Measurements from ENCODE around the gene HOXC10.

HOXC10 gene

DNA sequence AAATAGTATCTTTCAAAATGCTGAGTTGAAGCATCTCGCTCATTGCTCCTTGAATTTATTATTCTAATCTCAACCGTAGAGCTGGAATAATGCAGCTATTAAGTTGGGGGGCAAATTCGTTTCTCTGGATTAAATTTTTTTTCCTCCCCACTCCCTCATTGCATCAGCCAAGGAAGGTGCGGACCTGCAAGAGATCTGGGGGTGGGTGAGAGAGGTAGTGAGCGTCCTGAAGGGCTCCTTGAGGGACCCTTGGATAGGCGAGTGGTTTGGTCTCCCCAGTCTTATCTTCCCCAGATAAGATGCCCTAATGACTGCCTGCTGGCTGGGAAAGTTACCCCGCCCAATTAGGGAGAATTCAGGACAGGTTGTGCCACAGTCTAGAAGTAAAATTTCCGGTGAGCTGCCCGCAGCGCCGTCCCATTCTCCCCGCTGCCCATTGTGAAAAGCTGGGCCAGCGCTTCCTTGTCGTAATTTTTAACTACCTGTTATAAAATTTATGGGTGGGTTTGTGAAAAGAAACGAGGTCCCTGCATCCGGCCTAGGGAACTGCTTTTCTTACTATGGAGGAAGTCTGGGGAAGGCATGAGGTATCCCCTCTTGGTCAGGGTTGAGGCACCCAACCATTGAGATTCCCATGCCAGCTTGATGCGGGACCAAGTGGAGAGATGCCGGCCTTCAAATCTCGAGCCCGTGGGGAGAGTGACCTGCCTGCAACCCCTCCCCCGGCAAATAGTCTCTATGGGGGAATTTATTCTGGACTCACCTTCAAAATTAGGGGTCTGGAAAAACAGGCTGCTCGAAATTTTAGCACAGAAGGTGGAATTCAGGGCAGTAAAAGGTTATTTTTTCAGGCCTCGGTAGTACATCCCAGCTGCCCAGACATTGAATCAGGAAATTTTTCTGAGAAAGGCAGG lies 30.3 kb downstream of the HOXC10 start:
- no peak for DNase-seq (ENCODE audit: low read depth in 1 of 2, low spot score in 1 of 2)

DNA sequence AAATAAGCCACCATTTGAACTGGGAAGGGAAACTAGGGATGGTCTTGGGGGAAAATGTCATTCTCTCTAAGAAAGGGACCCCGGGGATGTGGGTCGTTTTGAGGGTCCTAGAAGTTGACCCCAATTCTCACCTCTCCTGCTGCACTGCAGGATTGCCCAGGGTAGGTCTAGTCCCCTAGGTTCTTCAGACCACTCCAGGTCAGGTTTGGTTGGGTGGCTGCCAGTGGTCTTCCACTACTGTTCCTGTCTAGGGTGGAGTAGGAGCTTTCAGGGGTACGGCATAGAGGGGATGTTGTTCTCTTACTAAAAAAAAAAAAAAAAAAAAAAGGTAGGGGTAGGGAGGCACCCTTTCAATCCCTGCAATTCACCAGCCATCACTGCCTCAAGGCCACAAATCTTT lies 31.1 kb downstream of the HOXC10 start:
- no peak for DNase-seq (ENCODE audit: low read depth in 1 of 2, low spot score in 1 of 2)

DNA sequence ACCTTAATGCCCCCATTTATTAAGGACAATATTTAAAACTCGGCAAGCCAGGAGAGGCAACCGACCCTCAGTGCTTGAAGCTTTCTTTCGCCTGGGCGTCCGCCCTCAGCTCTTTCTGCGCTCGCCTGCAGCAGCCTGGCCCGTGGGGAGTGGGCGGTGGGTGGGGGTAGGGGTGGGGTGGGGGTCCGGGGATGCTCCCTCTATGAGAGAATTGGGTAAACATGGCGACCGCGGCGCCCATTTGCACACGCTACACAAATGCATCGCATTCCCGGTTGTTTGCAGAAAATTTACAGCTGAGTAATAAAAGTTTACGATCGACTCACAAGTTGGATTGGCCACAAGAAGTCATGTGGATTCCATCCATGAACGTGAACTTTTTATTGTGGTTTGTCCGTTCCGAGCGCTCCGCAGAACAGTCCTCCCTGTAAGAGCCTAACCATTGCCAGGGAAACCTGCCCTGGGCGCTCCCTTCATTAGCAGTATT lies 31.6 kb downstream of the HOXC10 start:
- DNase-seq (ENCODE audit: low read depth in 1 of 2, low spot score in 1 of 2), result no peak

DNA sequence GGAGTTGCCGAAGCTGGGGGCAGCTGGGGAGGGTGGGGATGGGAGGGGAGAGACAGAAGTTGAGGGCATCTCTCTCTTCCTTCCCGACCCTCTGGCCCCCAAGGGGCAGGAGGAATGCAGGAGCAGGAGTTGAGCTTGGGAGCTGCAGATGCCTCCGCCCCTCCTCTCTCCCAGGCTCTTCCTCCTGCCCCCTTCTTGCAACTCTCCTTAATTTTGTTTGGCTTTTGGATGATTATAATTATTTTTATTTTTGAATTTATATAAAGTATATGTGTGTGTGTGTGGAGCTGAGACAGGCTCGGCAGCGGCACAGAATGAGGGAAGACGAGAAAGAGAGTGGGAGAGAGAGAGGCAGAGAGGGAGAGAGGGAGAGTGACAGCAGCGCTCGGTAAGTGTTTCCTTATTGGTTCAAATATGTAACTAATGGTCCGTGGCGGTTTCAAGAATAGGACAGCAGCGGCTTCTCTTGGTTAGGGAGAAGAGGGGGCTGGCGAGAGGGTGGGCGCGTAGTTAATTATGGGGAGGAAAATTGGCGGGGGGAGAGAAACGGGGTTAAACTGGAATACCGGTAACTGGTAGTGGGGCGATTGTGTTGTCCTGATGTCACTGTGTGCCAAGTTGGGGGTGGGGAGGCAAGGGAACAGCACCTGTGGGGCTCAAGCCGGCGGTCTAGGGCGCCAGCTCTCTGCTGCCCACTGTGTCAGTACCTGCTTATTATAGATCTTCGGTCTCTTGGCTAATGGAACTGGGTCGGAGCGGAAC lies 32.3 kb downstream of the HOXC10 start:
- DNase-seq (ENCODE audit: low read depth in 1 of 2, low spot score in 1 of 2), result no peak

DNA sequence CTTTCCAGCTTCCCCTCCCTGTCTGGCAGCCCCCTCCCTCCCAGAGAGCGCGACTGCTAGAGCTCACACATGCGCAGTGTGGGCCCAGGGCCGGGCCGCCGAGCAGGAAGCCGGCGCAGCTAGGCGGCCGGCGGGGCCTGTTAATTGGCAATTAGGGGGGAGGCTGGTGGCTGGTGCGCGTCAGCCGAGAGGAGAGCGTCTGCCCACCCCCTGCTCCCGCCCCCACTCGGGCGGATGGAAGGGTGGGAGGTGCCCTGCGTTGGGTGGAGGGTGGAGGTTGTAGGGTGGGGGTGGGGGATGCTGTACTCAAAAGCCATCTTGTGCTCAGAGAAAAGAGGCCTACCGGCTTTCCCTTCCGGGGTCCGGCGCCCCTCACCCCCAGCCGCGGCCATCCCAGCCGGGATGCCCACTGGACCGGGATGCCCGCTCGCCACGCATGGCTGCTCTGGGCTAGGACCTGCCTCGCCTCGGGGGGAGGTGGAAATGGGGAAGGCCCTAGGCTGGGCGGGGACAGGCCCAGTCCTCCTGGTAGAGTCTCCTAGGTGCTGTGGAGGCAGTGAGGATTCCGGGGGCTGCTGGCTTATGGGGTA lies 33.0 kb downstream of the HOXC10 start:
- DNase-seq (ENCODE audit: low read depth in 1 of 2, low spot score in 1 of 2), result peak in 1 of 2 donors; percentile 49

DNA sequence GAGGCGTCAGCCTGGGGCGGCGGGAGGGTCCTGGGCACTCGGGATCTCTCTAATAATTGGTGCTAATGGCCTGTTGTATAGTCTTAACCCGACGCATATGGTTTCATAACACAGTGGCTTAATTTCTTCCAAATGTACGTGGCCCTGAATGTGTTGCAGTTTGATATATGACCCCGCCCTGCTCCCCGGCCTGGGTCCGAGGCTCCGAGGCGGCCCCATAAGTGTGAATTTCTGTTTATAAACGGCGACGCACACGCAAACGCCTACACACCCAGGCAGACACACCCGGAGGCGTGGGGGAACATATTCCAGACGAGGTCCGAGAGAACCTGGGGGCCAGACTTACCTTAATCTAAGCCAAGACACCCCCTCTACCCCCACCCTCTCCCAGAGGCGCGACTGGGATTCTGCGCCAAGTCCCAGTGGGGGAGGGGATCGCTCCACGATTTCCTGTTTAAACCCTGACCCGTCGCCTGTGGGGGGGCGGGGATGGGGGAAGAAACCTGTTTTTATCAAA lies 33.6 kb downstream of the HOXC10 start:
- DNase-seq (ENCODE audit: low read depth in 1 of 2, low spot score in 1 of 2), result no peak

DNA sequence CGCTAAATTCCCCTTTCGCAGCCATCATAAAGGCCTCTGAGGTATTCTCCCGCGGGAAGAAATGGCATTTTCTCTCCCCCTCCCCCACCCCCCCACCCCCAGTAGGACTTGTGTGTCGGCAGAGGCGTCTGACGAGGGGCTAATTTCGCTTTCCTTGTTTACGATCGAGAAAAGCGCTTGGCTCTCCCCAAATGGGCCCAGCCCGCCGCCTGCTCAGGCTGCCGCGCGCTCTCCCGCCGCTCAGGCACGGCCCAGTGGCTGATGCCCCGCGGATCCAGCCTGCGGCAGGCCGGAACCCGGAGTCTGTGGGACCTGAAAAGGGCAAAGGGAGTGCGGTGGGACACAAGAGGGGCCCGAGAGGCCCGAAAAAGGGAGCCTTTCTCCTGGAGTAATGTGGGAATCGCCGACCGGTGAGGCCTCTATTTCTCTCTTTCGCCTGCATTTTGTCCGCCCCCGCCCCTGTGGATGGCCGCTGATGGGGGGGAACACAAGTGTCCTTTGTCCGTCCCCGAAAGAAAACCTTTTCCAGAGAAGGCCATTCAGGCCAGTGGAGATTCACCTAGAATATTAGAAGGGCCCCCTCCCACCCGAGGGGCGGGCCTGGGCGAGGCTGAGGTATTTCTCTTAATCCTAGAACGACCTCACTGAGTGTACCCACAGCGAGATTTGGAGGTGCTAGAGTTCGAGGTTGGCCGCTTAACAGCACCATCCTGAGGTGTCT lies 34.3 kb downstream of the HOXC10 start:
- no peak for DNase-seq (ENCODE audit: low read depth in 1 of 2, low spot score in 1 of 2)

DNA sequence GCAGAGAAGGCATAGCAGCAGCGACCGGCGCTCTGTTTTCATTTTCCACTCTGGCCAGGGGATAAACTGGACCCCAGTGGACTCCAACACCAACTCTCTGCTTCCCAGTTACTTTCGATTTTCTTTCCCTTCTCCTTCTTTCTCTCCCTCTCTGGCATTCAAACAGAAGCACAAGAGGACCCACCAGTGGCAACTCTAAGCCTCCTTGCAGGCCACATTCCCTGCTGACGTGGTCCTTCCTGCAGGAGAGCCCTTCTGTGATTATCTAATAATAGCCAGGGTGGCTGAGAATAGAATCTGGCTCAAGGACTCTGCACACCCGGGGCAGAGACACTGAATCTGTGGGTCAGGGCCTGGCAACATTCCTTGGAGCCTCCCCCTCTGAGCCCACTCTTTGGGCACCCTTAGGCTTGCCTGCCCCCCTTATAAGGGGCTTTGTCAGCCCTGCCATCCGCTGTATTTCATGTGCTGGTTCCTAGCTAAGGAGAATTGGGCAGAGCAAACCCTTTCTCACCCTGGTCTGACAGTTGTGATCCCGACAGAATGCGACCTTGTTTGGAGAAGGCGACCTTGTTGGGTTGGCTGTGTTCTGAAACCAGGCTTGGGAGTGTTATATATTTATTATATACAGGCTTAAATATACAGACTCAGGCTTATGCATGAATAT lies 35.1 kb downstream of the HOXC10 start:
- no peak for DNase-seq (ENCODE audit: low read depth in 1 of 2, low spot score in 1 of 2)

DNA sequence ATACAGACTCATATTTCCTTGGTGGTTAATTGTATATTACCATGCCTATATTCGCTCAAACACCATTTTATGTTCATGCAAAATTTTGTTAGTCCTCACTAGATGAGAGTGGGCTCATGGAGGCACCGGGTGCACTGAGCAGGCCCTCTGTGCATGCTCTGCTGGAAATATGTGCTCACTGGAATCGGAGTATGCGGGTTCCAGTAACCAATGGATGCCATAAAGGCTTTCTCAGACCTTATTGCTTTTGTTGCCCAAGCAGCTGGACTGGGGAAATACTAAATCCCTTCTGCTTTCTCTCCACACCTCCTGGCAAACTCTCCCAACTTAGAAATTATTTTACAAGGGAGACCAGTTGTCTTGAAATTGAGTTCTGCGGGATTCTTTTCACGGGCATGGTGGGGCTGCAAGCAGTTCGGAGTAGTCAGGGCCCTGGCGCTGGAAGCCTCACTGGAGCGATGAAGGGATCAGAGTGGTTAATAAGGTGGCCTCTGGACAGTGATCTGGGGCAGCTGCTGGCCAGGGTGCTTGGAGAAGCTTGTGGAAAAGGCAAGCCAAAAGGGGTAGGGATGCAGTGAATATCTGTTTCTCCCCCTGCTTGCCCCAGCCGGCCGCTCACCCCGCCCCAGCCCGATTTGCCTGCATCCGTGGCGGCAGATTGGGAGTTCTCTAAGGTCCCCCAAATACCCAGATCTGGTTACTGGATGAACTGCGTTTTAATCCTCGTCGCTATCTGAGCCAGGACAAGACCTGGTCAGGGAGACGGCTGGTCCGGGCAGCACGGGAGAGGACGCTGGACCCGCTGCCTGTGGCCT lies 35.9 kb downstream of the HOXC10 start:
- DNase-seq (ENCODE audit: low read depth in 1 of 2, low spot score in 1 of 2), result no peak

DNA sequence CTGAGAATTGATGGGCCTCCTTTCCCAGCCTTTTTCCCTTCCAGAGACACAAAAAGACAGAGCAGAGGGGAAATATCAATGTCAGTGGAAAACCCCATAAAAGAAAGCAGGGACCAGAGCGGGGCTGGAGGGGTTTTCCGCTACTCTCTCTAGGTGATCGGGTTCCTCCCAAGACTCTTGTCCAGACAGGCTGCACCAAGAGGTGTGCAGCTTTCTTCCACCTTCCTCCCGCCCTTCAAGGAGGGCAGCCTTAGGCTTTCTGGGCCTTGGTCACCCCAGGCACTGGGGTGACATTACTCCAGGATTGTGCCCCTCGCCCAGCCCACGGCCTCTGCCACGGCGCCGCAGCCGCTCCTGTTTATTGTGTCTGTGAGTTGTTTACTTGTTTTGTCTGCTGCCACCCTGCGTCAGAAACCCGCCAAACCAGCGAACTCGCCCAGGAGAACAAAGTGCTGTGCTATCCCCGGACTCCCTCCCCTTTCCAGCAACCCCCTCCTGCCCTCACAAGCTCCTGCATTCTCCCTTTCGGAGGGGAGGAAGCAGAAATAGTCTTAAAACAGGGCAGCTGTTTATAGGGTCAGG lies 36.6 kb downstream of the HOXC10 start:
- DNase-seq (ENCODE audit: low read depth in 1 of 2, low spot score in 1 of 2), result no peak

DNA sequence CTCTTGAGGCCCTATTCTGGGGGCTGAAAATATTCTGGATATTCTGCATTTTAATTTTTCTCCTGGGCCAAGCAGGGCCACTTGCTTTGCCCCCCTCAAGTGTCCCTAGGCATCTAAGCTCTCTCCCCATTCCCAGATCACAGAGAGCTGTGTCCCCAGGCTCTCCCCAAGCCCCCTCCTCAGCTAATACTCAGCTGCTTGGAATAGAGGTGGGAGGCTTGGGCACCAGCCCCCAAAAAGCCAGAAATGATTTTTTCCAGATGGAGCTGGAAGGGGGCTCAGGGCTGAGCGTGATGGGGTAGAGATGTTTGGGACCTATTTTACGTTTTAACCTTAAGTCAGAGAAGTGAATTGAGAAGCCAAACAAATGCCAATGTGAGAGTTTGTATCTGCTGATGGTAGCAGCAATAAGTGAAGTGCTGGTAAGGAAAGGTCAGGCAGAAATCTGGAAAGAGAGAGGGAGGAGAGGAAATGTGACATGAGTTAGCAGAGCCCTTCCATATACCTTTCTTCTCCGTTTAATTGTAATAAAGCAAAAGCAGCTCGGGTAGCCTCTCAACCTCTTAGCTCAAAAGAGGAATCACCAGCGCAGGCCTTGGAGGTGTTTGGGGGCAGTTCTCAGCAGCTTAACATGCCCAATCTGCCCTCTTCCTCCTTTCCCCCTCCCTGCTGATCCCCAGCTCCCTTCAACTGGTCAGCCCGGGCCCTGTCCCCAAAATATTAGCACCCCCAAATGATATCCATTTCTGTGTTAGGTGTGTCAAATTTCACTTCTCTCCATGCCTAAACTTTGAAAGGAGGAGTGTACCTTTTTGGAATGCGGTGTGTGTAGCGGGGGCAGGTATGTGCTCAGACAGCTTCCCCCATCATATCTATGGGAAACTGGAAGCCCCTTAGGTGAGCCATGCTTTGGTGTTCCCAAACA lies 38.3 kb downstream of the HOXC10 start:
- DNase-seq (ENCODE audit: low read depth in 1 of 2, low spot score in 1 of 2), result no peak

DNA sequence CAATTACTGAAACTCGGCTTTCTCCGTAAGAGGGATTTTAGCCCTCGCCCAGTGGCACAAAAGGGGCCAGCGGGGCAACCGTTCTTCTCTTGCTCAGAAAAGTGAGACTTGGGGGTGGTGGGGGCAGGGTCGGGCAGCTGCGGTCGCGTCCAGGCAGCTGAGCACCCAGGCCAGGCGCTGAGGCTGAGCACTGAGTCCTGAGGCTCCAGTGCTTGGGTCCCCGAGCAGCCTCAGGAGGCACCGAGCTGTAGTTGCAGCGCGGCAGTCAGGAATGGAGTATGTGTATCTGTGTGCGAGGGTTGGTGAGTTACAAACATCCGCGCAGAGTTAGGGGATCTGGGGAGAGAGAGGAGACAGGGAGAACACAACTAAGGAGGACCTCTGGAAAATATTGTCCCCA lies 39.2 kb downstream of the HOXC10 start:
- no peak for DNase-seq (ENCODE audit: low read depth in 1 of 2, low spot score in 1 of 2)

DNA sequence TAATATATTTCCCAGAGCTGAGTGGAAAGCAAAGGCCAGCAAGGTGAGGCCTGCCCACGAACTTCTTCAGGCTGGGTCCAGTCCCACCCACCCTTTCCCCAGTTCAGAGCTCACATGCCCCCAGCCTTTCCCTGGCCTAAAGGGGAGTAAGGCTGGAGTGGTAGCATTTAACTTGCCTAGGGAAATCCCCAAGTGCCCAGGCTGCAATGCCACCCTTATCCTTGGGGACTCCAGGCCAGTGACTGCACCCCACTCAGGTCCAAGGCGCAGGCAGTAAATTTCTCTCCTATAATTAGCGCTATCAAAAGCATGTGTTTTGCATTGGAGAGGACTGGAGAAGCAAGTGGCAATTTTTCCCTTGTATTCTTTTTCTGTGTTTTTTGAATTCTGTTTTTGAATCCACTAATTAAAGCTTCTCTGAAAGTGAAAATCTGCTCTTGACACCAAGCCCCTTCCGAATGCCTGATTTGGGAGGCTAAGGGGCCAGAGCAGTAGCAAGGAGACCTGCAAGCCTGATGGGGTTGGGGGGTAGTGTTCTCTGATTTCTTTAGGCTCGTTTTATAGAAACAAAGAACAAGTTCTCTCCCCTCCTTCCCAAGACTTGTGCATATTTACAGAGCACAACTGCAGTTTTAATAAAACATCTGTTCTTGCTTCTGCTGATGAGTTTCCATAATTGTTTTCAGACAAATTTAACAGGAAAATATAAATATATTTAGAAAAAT lies 39.8 kb downstream of the HOXC10 start:
- DNase-seq (ENCODE audit: low read depth in 1 of 2, low spot score in 1 of 2), result no peak

DNA sequence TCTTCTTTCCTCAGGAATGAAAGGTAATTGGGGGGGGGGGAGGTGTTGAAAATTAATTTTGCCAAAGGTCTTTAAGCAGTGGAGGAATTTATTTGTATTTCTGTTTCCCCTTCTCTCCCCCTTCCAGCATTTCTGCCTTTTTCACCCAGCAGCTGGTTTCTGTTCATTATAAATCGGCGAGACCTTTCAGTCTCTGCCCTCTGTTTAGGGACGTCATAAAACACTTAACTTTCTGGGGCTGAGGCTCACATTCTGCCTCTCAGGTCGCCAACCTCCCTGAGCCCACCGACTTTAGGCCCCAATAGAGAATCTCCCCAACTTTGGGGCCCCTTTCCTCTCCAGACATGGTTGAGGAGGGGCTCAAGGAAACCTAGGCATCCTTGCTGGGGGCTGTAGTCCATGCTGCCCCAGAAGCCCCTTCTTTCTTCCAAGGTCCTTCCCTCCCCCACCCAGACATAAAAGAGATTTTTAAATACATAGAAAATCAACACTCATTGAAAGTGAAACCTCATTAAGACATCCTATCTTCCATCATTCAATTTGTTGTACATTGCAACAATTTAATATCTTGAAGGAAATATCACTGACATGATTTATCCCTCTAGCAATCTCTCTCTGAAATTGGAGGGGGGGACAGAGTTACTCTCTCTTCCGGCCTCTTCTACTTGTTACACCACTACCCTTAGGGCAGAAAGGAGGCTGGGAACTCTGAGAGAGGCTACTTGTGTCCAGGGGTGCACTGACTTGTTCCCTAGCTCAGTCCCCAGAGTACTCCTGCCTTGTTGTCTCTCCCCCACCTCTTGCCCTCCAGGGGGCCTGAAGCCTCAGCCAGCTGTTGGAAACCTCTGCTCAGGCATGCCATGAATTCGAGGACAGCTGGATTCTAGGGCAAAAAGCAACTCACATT lies 40.8 kb downstream of the HOXC10 start:
- no peak for DNase-seq (ENCODE audit: low read depth in 1 of 2, low spot score in 1 of 2)

DNA sequence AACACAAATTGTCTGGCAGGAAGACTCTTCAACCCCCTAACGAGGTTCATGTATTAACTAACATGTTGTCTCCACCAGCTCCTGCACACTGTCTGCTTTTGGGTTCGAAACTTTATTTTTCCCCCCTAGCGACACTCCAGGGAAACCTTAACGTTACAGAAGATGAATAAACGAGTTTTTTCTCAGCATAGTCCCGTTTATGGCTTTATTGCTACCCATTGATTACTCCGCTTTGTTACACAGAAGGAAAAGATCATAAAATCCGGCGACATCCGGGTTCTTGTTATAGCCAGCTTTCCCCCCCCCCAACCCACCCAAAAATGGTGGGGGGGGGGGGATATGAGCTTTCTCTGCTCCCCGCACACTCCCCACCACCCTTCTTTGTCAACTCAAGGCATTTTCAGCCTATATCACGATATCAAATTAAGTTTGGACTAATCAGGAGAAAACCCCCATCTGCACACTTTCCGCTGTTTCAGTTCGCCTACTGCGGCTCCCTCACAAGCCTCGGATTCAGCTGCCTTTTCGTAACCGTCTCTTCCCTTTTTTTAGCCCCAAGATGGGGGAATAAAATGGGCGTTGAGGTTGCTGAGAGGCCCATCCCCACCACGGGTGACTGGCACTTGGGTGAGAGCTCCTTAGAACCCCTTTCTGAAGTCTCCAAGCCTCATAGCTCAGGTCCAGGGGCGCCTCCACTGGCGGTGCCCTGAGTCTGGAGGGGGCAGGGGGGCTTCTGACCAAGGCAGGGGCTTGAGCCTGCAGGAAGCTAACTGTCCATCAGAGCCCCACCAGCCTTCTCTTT lies 41.9 kb downstream of the HOXC10 start:
- DNase-seq (ENCODE audit: low read depth in 1 of 2, low spot score in 1 of 2), result no peak

DNA sequence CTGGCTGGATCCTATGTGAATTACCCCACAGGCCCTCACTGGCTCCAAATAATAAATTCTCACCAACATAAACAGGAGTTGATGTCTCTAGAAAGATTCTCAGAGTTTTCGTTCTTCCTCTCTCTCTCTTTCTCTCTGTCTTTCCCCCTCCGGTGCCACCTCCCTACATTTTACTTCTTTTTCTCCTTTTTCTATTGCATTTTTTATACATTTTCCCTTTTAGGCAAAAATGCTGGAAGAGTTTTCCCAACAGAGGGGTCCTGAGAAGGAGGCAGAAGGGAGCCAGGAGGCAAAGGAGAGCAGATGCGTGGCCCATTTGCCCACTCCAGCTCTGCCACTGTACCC lies 42.5 kb downstream of the HOXC10 start:
- no peak for DNase-seq (ENCODE audit: low read depth in 1 of 2, low spot score in 1 of 2)
